Uterus (tissue), 4 donors: ENCODE measurements around the gene REV3L. TPM values are rescaled to one million over a fixed set of nuclear protein-coding genes. Genes with fewer than 3 reads are reported as not detected.
A peak's percentile ranks its signal among the peaks of the same experiment; 100 is the strongest.

Experiments used
- DNase-seq, 2 donors: peaks; one replicate each; pipeline ENCODE4 v3.0.0-alpha.2; 2019 to 2020
- H3K27ac ChIP-seq, 2 donors: fragments of 200-600 bp; sonication (generic); 1 replicate in 1 of 2; 2 replicates in 1 of 2; pipeline ENCODE4 v1.5.1; 2016 to 2018
- H3K27me3 ChIP-seq, 2 donors: fragments of 200-600 bp; sonication (generic); one replicate each; pipeline ENCODE4 v1.5.1; 2018 to 2019; ENCODE audit warnings: control low read depth in 1 of 2
- H3K36me3 ChIP-seq, 2 donors: fragments of 200-600 bp; sonication (generic); one replicate each; pipeline ENCODE4 v1.5.1; 2019; ENCODE audit warnings: control low read depth in 1 of 2
- H3K4me1 ChIP-seq, 2 donors: fragments of 200-600 bp; sonication (generic); one replicate each; pipeline ENCODE4 v1.5.1; 2018 to 2019; ENCODE audit warnings: control low read depth in 1 of 2
- H3K4me3 ChIP-seq, 2 donors: fragments of 200-600 bp; sonication (generic); 1 replicate in 1 of 2; 2 replicates in 1 of 2; pipeline ENCODE4 v1.5.1; 2018 to 2019; ENCODE audit warnings: mild to moderate bottlenecking in 1 of 2
- H3K9me3 ChIP-seq, 2 donors: fragments of 200-600 bp; sonication (generic); one replicate each; pipeline ENCODE4 v1.5.1; 2019; ENCODE audit warnings: control low read depth in 1 of 2
- CTCF ChIP-seq, 4 experiments: fragments of 200-600 bp in 2 of 4; fragments of 450-650 bp in 2 of 4; sonication (generic) in 2 of 4; IDR thresholded peaks; one replicate each; pipeline ENCODE4 v1.5.1; 2016 to 2019; ENCODE audit warnings: antibody characterized with exemption in 4 of 4, mild to moderate bottlenecking in 2 of 4, moderate library complexity in 1 of 4
- POLR2A ChIP-seq, 2 donors: fragments of 450-650 bp; IDR thresholded peaks; one replicate each; pipeline ENCODE4 v1.6.1; 2016; ENCODE audit warnings: antibody characterized with exemption in 2 of 2, mild to moderate bottlenecking in 1 of 2, moderate library complexity in 1 of 2
- intact Hi-C: fragments of 100-400 bp; cut with DNase I; formaldehyde crosslinking; loops from one replicate; pipeline ENCODE4 v1.15.1; 2023; ENCODE audit warnings: low total_unique reads
- total RNA-seq, 4 donors: library from RNA; depleted of rRNA in 3 of 4; stranded (reverse); fragments of >200 nt in 3 of 4; gene quantifications; one replicate each; pipeline versions ENCODE4 v1.1.0 to v1.2.4, GENCODE V29; 2014 to 2023
- donor health status: DM: yes; HTN: yes; CAD: no.

Gene REV3L
- total RNA-seq, 4 donors from 2014 or later, result 67.9 to 318 (median 127) TPM

- Histone ChIP-seq H3K27ac (no peak overlapping the region), H3K36me3 (no peaks in the 10 kb centered on the region), H3K4me3 (no peak overlapping the region), H3K27me3 (no peaks in the 10 kb centered on the region), H3K4me1 (peaks cover 0 to 8% of the 10 kb centered on the region in 2 donors), H3K9me3 (no peaks in the 10 kb centered on the region)
- TF ChIP-seq CTCF (IDR thresholded peaks at IDR 0.05) (no peak), POLR2A (IDR thresholded peaks at IDR 0.05) (no peak)
- intact Hi-C loops, result no loop called here
- no peak for DNase-seq
Observed at GRCh38 chr6:111439171-111439570, 43.8 kb downstream of the REV3L start.

GRCh38 chr6:111437573-111437972, 45.4 kb downstream of the REV3L start:
- TF ChIP-seq CTCF (IDR thresholded peaks at IDR 0.05) (no peak), POLR2A (IDR thresholded peaks at IDR 0.05) (no peak)

DNA sequence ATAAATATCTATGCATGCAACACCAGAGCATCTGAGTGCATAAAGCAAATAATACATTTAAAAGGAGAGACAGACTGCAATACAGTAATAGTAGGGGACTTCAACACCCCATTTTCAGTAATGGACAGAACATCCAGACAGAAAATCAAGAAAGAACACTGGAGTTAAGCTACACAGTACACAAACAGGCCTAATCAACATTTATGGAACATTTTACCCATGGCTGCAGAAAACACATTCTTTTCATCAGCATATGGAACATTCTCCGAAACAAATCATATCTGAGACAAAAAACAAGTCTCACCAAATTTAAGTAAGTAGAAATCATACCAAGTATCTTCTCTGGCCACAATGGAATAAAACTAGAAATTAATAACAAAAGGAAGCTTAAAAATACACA, 50.5 kb downstream of the REV3L start:
- H3K9me3 ChIP-seq, result peaks cover 0 to 10% of the 10 kb centered on the region in 2 donors
- TF ChIP-seq POLR2A (IDR thresholded peaks at IDR 0.05) (no peak), CTCF (IDR thresholded peaks at IDR 0.05) (no peak)
- no peak overlapping the region for H3K27ac ChIP-seq
- H3K27me3 ChIP-seq, result no peaks in the 10 kb centered on the region
- H3K4me1 ChIP-seq, result no peaks in the 10 kb centered on the region
- no peak for DNase-seq
- H3K36me3 ChIP-seq, result no peaks in the 10 kb centered on the region
- intact Hi-C loops, result no loop called here
- H3K4me3 ChIP-seq, result no peak overlapping the region

More at GRCh38 chr6:111437573-111437972, 45.4 kb downstream of the REV3L start:
- DNase-seq, result no peak
- Histone ChIP-seq H3K36me3 (no peaks in the 10 kb centered on the region), H3K27me3 (no peaks in the 10 kb centered on the region), H3K9me3 (no peaks in the 10 kb centered on the region), H3K4me3 (no peak overlapping the region), H3K4me1 (peaks cover 0 to 8% of the 10 kb centered on the region in 2 donors), H3K27ac (no peak overlapping the region)
- intact Hi-C loops, result no loop called here

GRCh38 chr6:111430605-111431376, 52.2 kb downstream of the REV3L start:
- peaks cover 0 to 10% of the 10 kb centered on the region in 2 donors for H3K9me3 ChIP-seq
- TF ChIP-seq CTCF (IDR thresholded peaks at IDR 0.05) (no peak), POLR2A (IDR thresholded peaks at IDR 0.05) (no peak)

DNA sequence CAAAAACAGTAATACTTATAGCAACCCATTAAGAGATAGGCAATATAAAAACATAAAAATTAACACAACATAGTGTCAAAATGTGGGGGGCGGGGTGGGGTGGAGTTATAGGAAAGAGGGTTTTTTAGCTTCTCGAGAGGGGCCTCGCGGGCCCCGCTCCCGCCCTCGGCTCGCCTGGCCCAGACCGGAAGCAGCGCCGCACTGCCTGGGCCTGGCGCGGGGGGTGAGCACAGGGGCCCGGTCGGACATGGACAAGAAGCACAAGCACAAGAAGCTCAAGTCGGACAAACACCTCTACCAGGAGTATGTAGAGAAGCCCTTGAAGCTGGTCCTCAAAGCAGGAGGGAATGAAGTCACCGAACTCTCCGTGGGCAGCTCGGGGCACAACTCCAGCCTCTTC, 53.4 kb downstream of the REV3L start:
- DNase-seq, result no peak
- intact Hi-C loops, result no loop called here

More at GRCh38 chr6:111430605-111431376, 52.2 kb downstream of the REV3L start:
- no peaks in the 10 kb centered on the region for H3K36me3 ChIP-seq
- no peaks in the 10 kb centered on the region for H3K4me1 ChIP-seq
- peak in 1 of 2 donors; percentile 37 for DNase-seq
- H3K27ac ChIP-seq, result peak overlapping the region; percentile 56 to 72
- intact Hi-C loops, result no loop called here
- no peak overlapping the region for H3K4me3 ChIP-seq
- no peaks in the 10 kb centered on the region for H3K27me3 ChIP-seq

More for the DNA sequence above, 53.4 kb downstream of the REV3L start:
- TF ChIP-seq POLR2A (IDR thresholded peaks at IDR 0.05) (no peak), CTCF (IDR thresholded peaks at IDR 0.05) (no peak)
- Histone ChIP-seq H3K27me3 (no peaks in the 10 kb centered on the region), H3K4me3 (no peak overlapping the region), H3K9me3 (peaks cover 0 to 10% of the 10 kb centered on the region in 2 donors), H3K4me1 (no peaks in the 10 kb centered on the region), H3K27ac (peak overlapping the region; percentile 56 to 72), H3K36me3 (no peaks in the 10 kb centered on the region)
